ENCODE measurements around the gene DUOX2.
A peak's percentile ranks its signal among the peaks of the same experiment; 100 is the strongest.

The DUOX2 gene

GRCh38 chr15:45114076-45114750, at the start of gene DUOX2, which contains the start of gene DUOXA2:
DUOX2 (minus strand) TSS chr15:45114172; CDS start chr15:45113411, 761 bp downstream.
DUOXA2 (plus strand) TSS chr15:45114326; CDS start chr15:45114606, 280 bp downstream.
- DNase-seq (ENCODE audit: low read depth), result no peak

GRCh38 chr15:45163508-45163856, 49.5 kb upstream of the DUOX2 start:
- DNase-seq (ENCODE audit: low read depth), result no peak

- DNase-seq (ENCODE audit: low read depth), result no peak
Observed at GRCh38 chr15:45162771-45163507, 49.0 kb upstream of the DUOX2 start.

- DNase-seq (ENCODE audit: low read depth), result no peak
Observed at GRCh38 chr15:45161666-45162065, 47.7 kb upstream of the DUOX2 start.

GRCh38 chr15:45157974-45158373, 44.0 kb upstream of the DUOX2 start:
- DNase-seq (ENCODE audit: low read depth), result peak; percentile 59

- DNase-seq (ENCODE audit: low read depth), result peak; percentile 74
Observed at GRCh38 chr15:45156744-45157455, 42.9 kb upstream of the DUOX2 start.

GRCh38 chr15:45155739-45156138, 41.8 kb upstream of the DUOX2 start:
- DNase-seq (ENCODE audit: low read depth), result no peak

- DNase-seq (ENCODE audit: low read depth), result no peak
Observed at GRCh38 chr15:45151998-45152828, 38.2 kb upstream of the DUOX2 start.

GRCh38 chr15:45150997-45151396, 37.0 kb upstream of the DUOX2 start:
- DNase-seq (ENCODE audit: low read depth), result no peak

GRCh38 chr15:45150481-45150880, 36.5 kb upstream of the DUOX2 start:
- DNase-seq (ENCODE audit: low read depth), result no peak

- no peak for DNase-seq (ENCODE audit: low read depth)
Observed at GRCh38 chr15:45149060-45149459, 35.1 kb upstream of the DUOX2 start.

GRCh38 chr15:45148076-45149059, 34.4 kb upstream of the DUOX2 start:
- DNase-seq (ENCODE audit: low read depth), result no peak

GRCh38 chr15:45147606-45148005, 33.6 kb upstream of the DUOX2 start:
- no peak for DNase-seq (ENCODE audit: low read depth)

- no peak for DNase-seq (ENCODE audit: low read depth)
Observed at GRCh38 chr15:45146405-45146804, 32.4 kb upstream of the DUOX2 start.

GRCh38 chr15:45144775-45145174, 30.8 kb upstream of the DUOX2 start:
- no peak for DNase-seq (ENCODE audit: low read depth)

- DNase-seq (ENCODE audit: low read depth), result no peak
Observed at GRCh38 chr15:45143946-45144345, 30.0 kb upstream of the DUOX2 start.

GRCh38 chr15:45143056-45143455, 29.1 kb upstream of the DUOX2 start:
- no peak for DNase-seq (ENCODE audit: low read depth)

- DNase-seq (ENCODE audit: low read depth), result no peak
Observed at GRCh38 chr15:45141386-45141785, 27.4 kb upstream of the DUOX2 start.

- no peak for DNase-seq (ENCODE audit: low read depth)
Observed at GRCh38 chr15:45140557-45141250, 26.7 kb upstream of the DUOX2 start.

- DNase-seq (ENCODE audit: low read depth), result no peak
Observed at GRCh38 chr15:45139770-45140169, 25.8 kb upstream of the DUOX2 start.
